Hepatocyte (in vitro differentiated cells): ENCODE results near the gene IGSF10. TPM values are rescaled to one million over a fixed set of nuclear protein-coding genes. Genes with fewer than 3 reads are reported as not detected.

Experiments
- DNase-seq: peaks from one replicate; pipeline ENCODE4 v3.0.0-alpha.2; 2016; ENCODE audit warnings: low spot score
- H2AFZ ChIP-seq: fragments of 200-600 bp; sonication (generic); 2 replicates; pipeline ENCODE4 v1.6.0; 2016; ENCODE audit warnings: antibody characterized with exemption, mild to moderate bottlenecking
- H3K27ac ChIP-seq: fragments of 200-600 bp; sonication (generic); 2 replicates; pipeline ENCODE4 v1.5.1; 2016; ENCODE audit warnings: mild to moderate bottlenecking
- H3K27me3 ChIP-seq: fragments of 200-600 bp; sonication (generic); 2 replicates; pipeline ENCODE4 v1.6.1; 2016
- H3K36me3 ChIP-seq: fragments of 200-600 bp; sonication (generic); replicated peaks from 2 replicates; pipeline ENCODE4 v1.5.1; 2016; ENCODE audit warnings: low read depth; ENCODE audit not compliant: insufficient read depth
- H3K4me1 ChIP-seq: fragments of 200-600 bp; sonication (generic); 2 replicates; pipeline ENCODE4 v1.5.1; 2016; ENCODE audit warnings: mild to moderate bottlenecking, moderate library complexity; ENCODE audit not compliant: insufficient read depth
- H3K4me2 ChIP-seq: fragments of 200-600 bp; sonication (generic); 2 replicates; pipeline ENCODE4 v1.6.0; 2016
- H3K4me3 ChIP-seq: fragments of 200-600 bp; sonication (generic); 2 replicates; pipeline ENCODE4 v1.5.1; 2016; ENCODE audit warnings: mild to moderate bottlenecking
- H3K79me2 ChIP-seq: fragments of 200-600 bp; sonication (generic); 2 replicates; pipeline ENCODE4 v1.6.0; 2017; ENCODE audit warnings: mild to moderate bottlenecking
- H3K9me2 ChIP-seq: fragments of 200-600 bp; sonication (generic); replicated peaks from 2 replicates; pipeline ENCODE4 v1.6.0; 2017; ENCODE audit warnings: mild to moderate bottlenecking; ENCODE audit not compliant: insufficient read depth
- H3K9me3 ChIP-seq: fragments of 200-600 bp; sonication (generic); 2 replicates; pipeline ENCODE4 v1.5.1; 2016; ENCODE audit warnings: low read depth, mild to moderate bottlenecking
- H4K20me1 ChIP-seq: fragments of 200-600 bp; sonication (generic); 2 replicates; pipeline ENCODE4 v1.6.0; 2016; ENCODE audit warnings: mild to moderate bottlenecking; ENCODE audit not compliant: insufficient read depth, poor library complexity, severe bottlenecking
- CTCF ChIP-seq: fragments of 200-600 bp; sonication (generic); IDR thresholded peaks from 2 replicates; pipeline ENCODE4 v1.5.1; 2016; ENCODE audit warnings: antibody characterized with exemption, mild to moderate bottlenecking; ENCODE audit not compliant: poor library complexity
- EZH2 ChIP-seq: fragments of 200-600 bp; sonication (generic); IDR thresholded peaks from 2 replicates; pipeline ENCODE4 v1.6.1; 2016; ENCODE audit warnings: antibody characterized with exemption, mild to moderate bottlenecking, borderline replicate concordance
- EZH2phosphoT487 ChIP-seq: fragments of 200-600 bp; sonication (generic); IDR thresholded peaks from one replicate; pipeline ENCODE4 v1.6.1; 2018; ENCODE audit warnings: antibody characterized with exemption, mild to moderate bottlenecking, low read depth, moderate library complexity; ENCODE audit not compliant: unreplicated experiment, severe bottlenecking
- WGBS: methylation state at CpG from one replicate; pipeline ENCODE4 v1.1.6; 2016; ENCODE audit warnings: low lambda C conversion rate; ENCODE audit errors: missing lambda C conversion rate; 5-methylcytosine and 5-hydroxymethylcytosine counted together
- polyA plus RNA-seq: library from polyadenylated mRNA; unstranded; fragments of >200 nt; fragmentation: Nextera tagmentation; extraction: Ambion mirVana; gene quantifications from 2 replicates; pipeline ENCODE4 v1.2.1, GENCODE V29; 2016
- total RNA-seq: library from RNA; depleted of rRNA; stranded (reverse); fragments of >200 nt; gene quantifications from 2 replicates; pipeline ENCODE4 v1.2.3, GENCODE V29; 2014

Gene IGSF10
- total and polyA plus RNA-seq, 2 experiments from 2014 or later = 0.75 to 1.4 TPM

GRCh38 chr3:151452368-151452767 lies 8.5 kb downstream of the IGSF10 start:
- Histone ChIP-seq H3K9me2 (no peaks in the 10 kb centered on the region), H3K4me2 (no peak overlapping the region), H3K9me3 (no peaks in the 10 kb centered on the region), H4K20me1 (no peaks in the 10 kb centered on the region), H3K36me3 (no peaks in the 10 kb centered on the region), H3K27ac (no peak overlapping the region), H3K4me3 (no peak overlapping the region), H3K79me2 (no peaks in the 10 kb centered on the region), H3K4me1 (no peaks in the 10 kb centered on the region), H3K27me3 (no peaks in the 10 kb centered on the region), H2AFZ (no peak overlapping the region)
- no peak for DNase-seq
- no peak for TF ChIP-seq EZH2phosphoT487
- no peak for TF ChIP-seq CTCF
- TF ChIP-seq EZH2 = no peak
- WGBS = 0% methylated on average over 1 of the region's 1 CpG

- H2AFZ ChIP-seq = no peak overlapping the region
- no peak overlapping the region for H3K4me2 ChIP-seq
- H3K27ac ChIP-seq = no peak overlapping the region
- TF ChIP-seq EZH2phosphoT487 (no peak), CTCF (no peak), EZH2 (no peak)
- no peaks in the 10 kb centered on the region for H3K9me3 ChIP-seq
- H3K4me1 ChIP-seq = no peaks in the 10 kb centered on the region
- no peak overlapping the region for H3K4me3 ChIP-seq
- no peaks in the 10 kb centered on the region for H4K20me1 ChIP-seq
- no peaks in the 10 kb centered on the region for H3K79me2 ChIP-seq
- no peaks in the 10 kb centered on the region for H3K27me3 ChIP-seq
- H3K9me2 ChIP-seq = no peaks in the 10 kb centered on the region
- H3K36me3 ChIP-seq = no peaks in the 10 kb centered on the region
- WGBS = 75% methylated on average over 3 of the region's 3 CpGs
- no peak for DNase-seq
Measured at GRCh38 chr3:151446002-151446340, 14.9 kb downstream of the IGSF10 start.

- no peaks in the 10 kb centered on the region for H3K79me2 ChIP-seq
- no peaks in the 10 kb centered on the region for H3K9me3 ChIP-seq
- DNase-seq = no peak
- TF ChIP-seq EZH2 (no peak), CTCF (no peak), EZH2phosphoT487 (no peak)
- H3K4me2 ChIP-seq = no peak overlapping the region
- no peaks in the 10 kb centered on the region for H3K9me2 ChIP-seq
- no peak overlapping the region for H3K27ac ChIP-seq
- H3K27me3 ChIP-seq = no peaks in the 10 kb centered on the region
- no peak overlapping the region for H3K4me3 ChIP-seq
- H3K36me3 ChIP-seq = no peaks in the 10 kb centered on the region
- 91% methylated on average over 5 of the region's 5 CpGs for WGBS
- H4K20me1 ChIP-seq = no peaks in the 10 kb centered on the region
- H3K4me1 ChIP-seq = no peaks in the 10 kb centered on the region
- H2AFZ ChIP-seq = no peak overlapping the region
Measured at GRCh38 chr3:151445273-151446001, 15.4 kb downstream of the IGSF10 start.
